Keratinocyte (primary cell): ENCODE data around the gene EDA. TPM values are rescaled to one million over a fixed set of nuclear protein-coding genes. Genes with fewer than 3 reads are reported as not detected.

Source experiments
- DNase-seq: peaks from one replicate; pipeline ENCODE4 v3.0.0-alpha.2; 2011; ENCODE audit warnings: low read depth, missing footprints, low spot score
- FAIRE-seq: peaks from 2 replicates; lab custom pipeline; 2011; peaks lifted over from hg19 to GRCh38; lab: Jason Lieb, UNC
- H2AFZ ChIP-seq: 2 replicates; pipeline ENCODE4 v1.6.0; 2012; ENCODE audit warnings: low read length, control low read depth, inconsistent platforms; ENCODE audit not compliant: control insufficient read depth
- H3K27ac ChIP-seq: 2 replicates; pipeline ENCODE4 v1.5.1; 2011; ENCODE audit warnings: low read length; ENCODE audit not compliant: control insufficient read depth, insufficient read depth
- H3K27me3 ChIP-seq: 3 replicates; pipeline ENCODE4 v1.6.0; 2011; ENCODE audit warnings: low read length; ENCODE audit not compliant: control insufficient read depth, insufficient read depth; ENCODE audit errors: extremely low read depth
- H3K36me3 ChIP-seq, 2 experiments: 2 replicates in 1 of 2; 3 replicates in 1 of 2; pipeline ENCODE4 v1.5.1; 2011; ENCODE audit warnings: low read length in 2 of 2, mild to moderate bottlenecking in 1 of 2; ENCODE audit not compliant: control insufficient read depth in 2 of 2, insufficient read depth in 2 of 2; ENCODE audit errors: extremely low read depth in 1 of 2
- H3K4me1 ChIP-seq: 3 replicates; pipeline ENCODE4 v1.5.1; 2011; ENCODE audit warnings: low read length; ENCODE audit not compliant: control insufficient read depth, insufficient read depth; ENCODE audit errors: extremely low read depth
- H3K4me2 ChIP-seq: 3 replicates; pipeline ENCODE4 v1.6.0; 2011; ENCODE audit warnings: low read depth, low read length; ENCODE audit not compliant: control insufficient read depth, insufficient read depth; ENCODE audit errors: extremely low read depth
- H3K4me3 ChIP-seq, 3 experiments: fragments of 200-600 bp in 1 of 3; sonication (generic) in 1 of 3; 2 replicates in 2 of 3; 3 replicates in 1 of 3; pipeline ENCODE4 v1.5.1; 2011 to 2016; ENCODE audit warnings: low read length in 3 of 3, mild to moderate bottlenecking in 3 of 3, control low read depth in 2 of 3, inconsistent platforms in 1 of 3, low read depth in 1 of 3, mixed read lengths in 1 of 3, mixed run types in 1 of 3, moderate library complexity in 1 of 3; ENCODE audit not compliant: control insufficient read depth in 2 of 3, insufficient read depth in 2 of 3; ENCODE audit errors: extremely low read depth in 1 of 3
- H3K79me2 ChIP-seq: 2 replicates; pipeline ENCODE4 v1.6.0; 2012; ENCODE audit warnings: low read length; ENCODE audit not compliant: control insufficient read depth, insufficient read depth
- H3K9ac ChIP-seq: 3 replicates; pipeline ENCODE4 v1.6.0; 2011; ENCODE audit warnings: low read length; ENCODE audit not compliant: control insufficient read depth, insufficient read depth; ENCODE audit errors: extremely low read depth
- H3K9me1 ChIP-seq: 3 replicates; pipeline ENCODE4 v1.6.0; 2011; ENCODE audit warnings: low read length; ENCODE audit not compliant: control insufficient read depth, insufficient read depth; ENCODE audit errors: extremely low read depth
- H3K9me3 ChIP-seq: 2 replicates; pipeline ENCODE4 v1.5.1; 2012; ENCODE audit warnings: low read depth, low read length; ENCODE audit not compliant: control insufficient read depth
- H4K20me1 ChIP-seq: 3 replicates; pipeline ENCODE4 v1.6.0; 2011; ENCODE audit warnings: low read length; ENCODE audit not compliant: control insufficient read depth, insufficient read depth; ENCODE audit errors: extremely low read depth
- EZH2 ChIP-seq: IDR thresholded peaks from one replicate; pipeline ENCODE4 v1.6.1; 2012; ENCODE audit warnings: inconsistent platforms, mild to moderate bottlenecking, low read length, moderate library complexity
- dilution Hi-C: fragments of 300-500 bp; cut with MboI; formaldehyde crosslinking; loops from one replicate; pipeline ENCODE4 v1.7.0; 2020; ENCODE audit warnings: low sequenced_read_pairs; ENCODE audit not compliant: extremely low pct_ligation_motif_present
- polyA plus RNA-seq, 5 experiments: library from polyadenylated mRNA; depleted of rRNA in 3 of 5; stranded (reverse) in 3 of 5; stranded (forward) in 1 of 5; unstranded in 1 of 5; fragments of >200 nt; gene quantifications; 1 replicate in 1 of 5; 2 replicates in 3 of 5; 3 replicates in 1 of 5; pipeline versions ENCODE4 v1.2.1 to v1.2.3, GENCODE V29; 2011 to 2012; ENCODE audit warnings: missing spikeins in 2 of 5, low read depth in 1 of 5, low replicate concordance in 1 of 5
- TF ChIP-seq, protein P1 (sequence below), 3 experiments: IDR thresholded peaks in 1 of 3; conservative IDR thresholded peaks in 1 of 3; optimal IDR thresholded peaks in 1 of 3; 2 replicates in 2 of 3; 3 replicates in 1 of 3; pipeline versions ENCODE3 to v1.5.1; 2011; ENCODE audit warnings: low read length in 3 of 3, mild to moderate bottlenecking in 3 of 3, moderate library complexity in 2 of 3, control low read depth in 1 of 3, inconsistent platforms in 1 of 3; ENCODE audit not compliant: insufficient read depth in 2 of 3; ENCODE audit errors: extremely low read depth in 1 of 3

Gene EDA
- polyA plus RNA-seq, 1 donor (not counting 4 experiments of a cell fraction or from before 2014, with no cell fraction given) = 0.75 TPM

GRCh38 chrX:70007946-70008345 is 392.0 kb downstream of the EDA start:
- DNase-seq (no peak), FAIRE-seq (no peak)
- Histone ChIP-seq H3K4me2 (no peak overlapping the region), H4K20me1 (no peaks in the 10 kb centered on the region), H3K27ac (no peak overlapping the region), H2AFZ (no peak overlapping the region), H3K4me1 (peaks cover 2% of the 10 kb centered on the region), H3K27me3 (no peaks in the 10 kb centered on the region), H3K9me1 (no peaks in the 10 kb centered on the region), H3K4me3 (no peak overlapping the region), H3K9me3 (no peaks in the 10 kb centered on the region), H3K79me2 (no peaks in the 10 kb centered on the region), H3K36me3 (no peaks in the 10 kb centered on the region), H3K9ac (no peak overlapping the region)
- TF ChIP-seq, protein P1, sequence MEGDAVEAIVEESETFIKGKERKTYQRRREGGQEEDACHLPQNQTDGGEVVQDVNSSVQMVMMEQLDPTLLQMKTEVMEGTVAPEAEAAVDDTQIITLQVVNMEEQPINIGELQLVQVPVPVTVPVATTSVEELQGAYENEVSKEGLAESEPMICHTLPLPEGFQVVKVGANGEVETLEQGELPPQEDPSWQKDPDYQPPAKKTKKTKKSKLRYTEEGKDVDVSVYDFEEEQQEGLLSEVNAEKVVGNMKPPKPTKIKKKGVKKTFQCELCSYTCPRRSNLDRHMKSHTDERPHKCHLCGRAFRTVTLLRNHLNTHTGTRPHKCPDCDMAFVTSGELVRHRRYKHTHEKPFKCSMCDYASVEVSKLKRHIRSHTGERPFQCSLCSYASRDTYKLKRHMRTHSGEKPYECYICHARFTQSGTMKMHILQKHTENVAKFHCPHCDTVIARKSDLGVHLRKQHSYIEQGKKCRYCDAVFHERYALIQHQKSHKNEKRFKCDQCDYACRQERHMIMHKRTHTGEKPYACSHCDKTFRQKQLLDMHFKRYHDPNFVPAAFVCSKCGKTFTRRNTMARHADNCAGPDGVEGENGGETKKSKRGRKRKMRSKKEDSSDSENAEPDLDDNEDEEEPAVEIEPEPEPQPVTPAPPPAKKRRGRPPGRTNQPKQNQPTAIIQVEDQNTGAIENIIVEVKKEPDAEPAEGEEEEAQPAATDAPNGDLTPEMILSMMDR (optimal IDR thresholded peaks at IDR 0.05 in 1 of 3, IDR thresholded peaks at IDR 0.05 in 1 of 3, conservative IDR thresholded peaks at IDR 0.05 in 1 of 3; ENCODE audit: extremely low read depth in 1 of 3, insufficient read depth in 2 of 3, low read length in 3 of 3) = no peak
- TF ChIP-seq EZH2 = no peak
- dilution Hi-C loops = no loop called here

GRCh38 chrX:70009049-70009448 is 393.1 kb downstream of the EDA start:
- no peak for TF ChIP-seq EZH2
- TF ChIP-seq, protein P1 (optimal IDR thresholded peaks at IDR 0.05 in 1 of 3, IDR thresholded peaks at IDR 0.05 in 1 of 3, conservative IDR thresholded peaks at IDR 0.05 in 1 of 3; ENCODE audit: extremely low read depth in 1 of 3, insufficient read depth in 2 of 3, low read length in 3 of 3) = no peak
- H3K9ac ChIP-seq = no peak overlapping the region
- H3K9me3 ChIP-seq = no peaks in the 10 kb centered on the region
- H3K36me3 ChIP-seq = no peaks in the 10 kb centered on the region
- dilution Hi-C loops = no loop called here
- peaks cover 2% of the 10 kb centered on the region for H3K4me1 ChIP-seq
- H2AFZ ChIP-seq = no peak overlapping the region
- H3K27ac ChIP-seq = no peak overlapping the region
- no peaks in the 10 kb centered on the region for H3K79me2 ChIP-seq
- H4K20me1 ChIP-seq = no peaks in the 10 kb centered on the region
- DNase-seq (no peak), FAIRE-seq (no peak)
- H3K4me2 ChIP-seq = no peak overlapping the region
- no peaks in the 10 kb centered on the region for H3K9me1 ChIP-seq
- no peaks in the 10 kb centered on the region for H3K27me3 ChIP-seq
- H3K4me3 ChIP-seq = no peak overlapping the region
